ENCODE results near the gene HCFC1R1. TPM values are rescaled to one million over a fixed set of nuclear protein-coding genes. Genes with fewer than 3 reads are reported as not detected.
A peak's percentile ranks its signal among the peaks of the same experiment; 100 is the strongest.

Gene HCFC1R1
- total and polyA plus RNA-seq, 2 of the 8 experiments (the other 6 are each of a cell fraction or from before 2014, with no cell fraction given): 72.7 to 138 TPM

- no peak overlapping the region for H2AFZ ChIP-seq (ENCODE audit: low read length)
- H3K27ac ChIP-seq (ENCODE audit: low read depth, low read length): no peak overlapping the region; the same call in 1 of the 2 replicates
- peak overlapping the region; percentile 1 for H4K91ac ChIP-seq (replicated peaks; ENCODE audit: insufficient read length, low read length)
- H3K27me3 ChIP-seq (replicated peaks in 1 of 4; ENCODE audit: control insufficient read depth in 3 of 4, extremely low read depth in 1 of 4, insufficient read depth in 3 of 4, low read length in 3 of 4): peaks cover 0 to 11% (median 3%) of the 10 kb centered on the region in 4 experiments; a peak in 1 of 7 replicates
- no peak overlapping the region for H3K56ac ChIP-seq (replicated peaks; ENCODE audit: insufficient read length, low read depth, low read length)
- no peak overlapping the region for H3K14ac ChIP-seq (ENCODE audit: insufficient read length)
- no peak overlapping the region for H3K9ac ChIP-seq (replicated peaks in 1 of 4; ENCODE audit: extremely low read depth in 1 of 4, low read depth in 3 of 4, low read length in 3 of 4)
- FAIRE-seq (peak; percentile 70), DNase-seq (ENCODE audit: low read depth in 1 of 2, low spot score in 2 of 2) (peak in 1 of 2 experiments; percentile 63)
- peaks cover 3% of the 10 kb centered on the region; the same call in 1 of the 2 replicates for H3K23me2 ChIP-seq (ENCODE audit: low read depth, low read length)
- H3K9me3 ChIP-seq (ENCODE audit: insufficient read depth in 2 of 2, low read depth in 1 of 2, low read length in 1 of 2): no peaks in the 10 kb centered on the region
- no peak overlapping the region; the same call in 1 of the 2 replicates for H2BK20ac ChIP-seq (ENCODE audit: low read length)
- H3K79me2 ChIP-seq (ENCODE audit: control insufficient read depth in 1 of 2, insufficient read depth in 2 of 2, low read length in 2 of 2): no peaks in the 10 kb centered on the region
- H2BK5ac ChIP-seq (ENCODE audit: low read depth, low read length): no peak overlapping the region; the same call in 1 of the 2 replicates
- 0 out of 2 replicates have a peak overlapping the region, but pooled peaks have one; percentile 24 for H2AK5ac ChIP-seq (ENCODE audit: low read depth, low read length)
- peaks cover 3 to 19% (median 12%) of the 10 kb centered on the region in 4 experiments for H3K4me1 ChIP-seq (replicated peaks in 1 of 4; ENCODE audit: control insufficient read depth in 3 of 4, insufficient read depth in 4 of 4, low read length in 3 of 4)
- peak overlapping the region; percentile 46; the same call in 1 of the 2 replicates for H2BK15ac ChIP-seq (ENCODE audit: low read length)
- H4K8ac ChIP-seq (ENCODE audit: extremely low read depth, insufficient read depth, low read length): peak overlapping the region; percentile 81; the same call in 1 of the 2 replicates
- no peak overlapping the region for H2BK120ac ChIP-seq (replicated peaks; ENCODE audit: low read depth, low read length)
- H3K4me3 ChIP-seq (ENCODE audit: extremely low read depth in 1 of 4, insufficient read depth in 2 of 4, low read depth in 3 of 4, low read length in 4 of 4): no peak overlapping the region; a peak in 1 of 8 replicates
- H4K5ac ChIP-seq (ENCODE audit: insufficient read length, low read depth, low read length): peak overlapping the region; percentile 51
- H3K79me1 ChIP-seq (ENCODE audit: low read depth, low read length): 0 out of 2 replicates have a peak, but pooled peaks cover 2% of the 10 kb centered on the region
- POLR2A ChIA-PET (ENCODE audit: partially characterized antibody): interaction anchor here (0.6 to 34.8 kb wide), 15 partner anchors 8 to 1471 kb away, joined by 3 to 1808 read pairs (median 5); partner anchors contain the start of genes CLDN6, CLDN9, HCFC1R1 and MMP25
- CTCF ChIA-PET (ENCODE audit: partially characterized antibody): interaction anchor here (0.6 to 23.8 kb wide), 13 partner anchors 6 to 94 kb away, joined by 3 to 639 read pairs (median 6); partner anchors contain the start of genes CLDN9 and ZSCAN10
- H3K23ac ChIP-seq (ENCODE audit: insufficient read length): no peak overlapping the region
- H3K18ac ChIP-seq (ENCODE audit: extremely low read depth, low read length): peak overlapping the region; percentile 71; the same call in 1 of the 2 replicates
- no peak overlapping the region for H3K4ac ChIP-seq (replicated peaks; ENCODE audit: insufficient read length, low read depth, low read length)
- H3K36me3 ChIP-seq (ENCODE audit: control insufficient read depth in 2 of 4, insufficient read depth in 4 of 4, low read length in 3 of 4): no peaks in the 10 kb centered on the region
- H4K20me1 ChIP-seq (replicated peaks in 1 of 2; ENCODE audit: control insufficient read depth in 1 of 2, insufficient read depth in 2 of 2, low read length in 2 of 2): peaks cover 2 to 12% of the 10 kb centered on the region in 2 experiments
- 40% methylated on average over 11 of the region's 11 CpGs; no CpG with 5 or more reads in 1 of the 2 experiments for WGBS, 2 experiments (ENCODE audit: extremely low coverage in 1 of 2, insufficient coverage in 1 of 2, insufficient read length in 1 of 2, insufficient replicate concordance in 2 of 2, low coverage in 1 of 2, low lambda C conversion rate in 2 of 2, missing lambda C conversion rate in 1 of 2)
- peak overlapping the region; percentile 18 to 25; a peak in 1 of 4 replicates for H3K4me2 ChIP-seq (ENCODE audit: insufficient read depth in 1 of 2, low read depth in 2 of 2, low read length in 2 of 2)
- 0 out of 2 replicates have a peak overlapping the region, but pooled peaks have one; percentile 32 for H2BK12ac ChIP-seq (ENCODE audit: low read depth, low read length)
- TF ChIP-seq CBX8 (IDR thresholded peaks at IDR 0.05; ENCODE audit: borderline replicate concordance, low read depth, low read length) (no peak), CEBPB (IDR thresholded peaks at IDR 0.05; ENCODE audit: low read depth, low read length) (peak; percentile 99), SIN3A (conservative IDR thresholded peaks at IDR 0.05 in 1 of 2, IDR thresholded peaks at IDR 0.05 in 1 of 2; ENCODE audit: low read depth in 1 of 2, low read length in 2 of 2) (no peak)
Measured at GRCh38 chr16:3038256-3038655, 14.5 kb upstream of the HCFC1R1 start.

Measured in H1 (cell line).